SK-N-MC (cell line): ENCODE data around the gene ARID5B.

ENCODE experiments used
- DNase-seq: peaks from one replicate; pipeline ENCODE4 v3.0.0-alpha.2; 2011; ENCODE audit warnings: low read depth, low spot score
- H3K27ac ChIP-seq: fragments of 200-600 bp; sonication (generic); 2 replicates; pipeline ENCODE4 v1.5.1; 2016; ENCODE audit warnings: mixed run types
- H3K36me3 ChIP-seq: fragments of 200-600 bp; sonication (generic); 2 replicates; pipeline ENCODE4 v1.6.1; 2017; ENCODE audit warnings: antibody characterized with exemption, low read length, mixed read lengths; ENCODE audit not compliant: insufficient read depth
- H3K4me3 ChIP-seq: fragments of 200-600 bp; sonication (generic); 2 replicates; pipeline ENCODE4 v1.5.1; 2016
- H3K9ac ChIP-seq: fragments of 200-600 bp; sonication (generic); 2 replicates; pipeline ENCODE4 v1.8.0; 2017; ENCODE audit warnings: mixed run types, mixed read lengths; ENCODE audit not compliant: insufficient read length
- H3K9me3 ChIP-seq: fragments of 200-600 bp; sonication (generic); 2 replicates; pipeline ENCODE4 v1.6.1; 2017; ENCODE audit warnings: low read depth, mild to moderate bottlenecking, antibody characterized with exemption, low read length, moderate library complexity, mixed read lengths
- EZH2 ChIP-seq: fragments of 200-600 bp; sonication (generic); IDR thresholded peaks from one replicate; pipeline ENCODE4 v1.6.1; 2017; ENCODE audit warnings: antibody characterized with exemption
- FOXP2 ChIP-seq: optimal IDR thresholded peaks from 2 replicates; pipeline ENCODE3; 2011; ENCODE audit warnings: mild to moderate bottlenecking, moderate library complexity; ENCODE audit not compliant: insufficient read depth; ENCODE audit errors: extremely low read length, control extremely low read depth
- POLR2AphosphoS5 ChIP-seq: IDR thresholded peaks from 2 replicates; pipeline ENCODE4 v1.6.1; 2012; ENCODE audit warnings: mild to moderate bottlenecking, low read depth, low read length, borderline replicate concordance

The ARID5B gene

GRCh38 chr10:61899069-61899531 is 2.4 kb upstream of the ARID5B start:
- no peaks in the 10 kb centered on the region for H3K36me3 ChIP-seq
- H3K4me3 ChIP-seq = peak overlapping the region; percentile 92
- H3K9me3 ChIP-seq = no peaks in the 10 kb centered on the region
- peak; percentile 93 for DNase-seq
- H3K27ac ChIP-seq = peak overlapping the region; percentile 96
- no peak; the same call in 1 of the 2 replicates for TF ChIP-seq POLR2AphosphoS5
- TF ChIP-seq FOXP2 = no peak
- TF ChIP-seq EZH2 = no peak
- peak overlapping the region; percentile 57 for H3K9ac ChIP-seq

GRCh38 chr10:61899663-61899996 is 1.9 kb upstream of the ARID5B start:
- TF ChIP-seq EZH2 = no peak
- TF ChIP-seq FOXP2 = no peak
- TF ChIP-seq POLR2AphosphoS5 = no peak
- Histone ChIP-seq H3K9me3 (no peaks in the 10 kb centered on the region), H3K36me3 (no peaks in the 10 kb centered on the region), H3K4me3 (peak overlapping the region; percentile 92), H3K9ac (peak overlapping the region; percentile 57), H3K27ac (peak overlapping the region; percentile 96)
- no peak for DNase-seq

- Histone ChIP-seq H3K4me3 (peak overlapping the region; percentile 92), H3K36me3 (no peaks in the 10 kb centered on the region), H3K9me3 (no peaks in the 10 kb centered on the region), H3K27ac (peak overlapping the region; percentile 96), H3K9ac (peak overlapping the region; percentile 57)
- TF ChIP-seq POLR2AphosphoS5 = no peak
- TF ChIP-seq EZH2 = no peak
- no peak for TF ChIP-seq FOXP2
- DNase-seq = no peak
Measured at GRCh38 chr10:61899997-61900828, 1.3 kb upstream of the ARID5B start.

GRCh38 chr10:61901829-61902444 is 438 bp downstream of the ARID5B start:
- Histone ChIP-seq H3K9me3 (no peaks in the 10 kb centered on the region), H3K9ac (peak overlapping the region; percentile 69), H3K4me3 (peak overlapping the region; percentile 92), H3K27ac (peak overlapping the region; percentile 81; the same call in 1 of the 2 replicates), H3K36me3 (no peaks in the 10 kb centered on the region)
- TF ChIP-seq POLR2AphosphoS5 = no peak
- no peak for DNase-seq

- Histone ChIP-seq H3K9ac (peak overlapping the region; percentile 69), H3K4me3 (peak overlapping the region; percentile 92), H3K36me3 (no peaks in the 10 kb centered on the region), H3K27ac (peak overlapping the region; percentile 81; the same call in 1 of the 2 replicates), H3K9me3 (no peaks in the 10 kb centered on the region)
- no peak for TF ChIP-seq EZH2
- TF ChIP-seq FOXP2 = no peak
- no peak for TF ChIP-seq POLR2AphosphoS5
- no peak for DNase-seq
Measured at GRCh38 chr10:61902445-61903220, 1.1 kb downstream of the ARID5B start.

- Histone ChIP-seq H3K4me3 (peak overlapping the region; percentile 92), H3K9me3 (no peaks in the 10 kb centered on the region), H3K9ac (peak overlapping the region; percentile 71), H3K36me3 (no peaks in the 10 kb centered on the region), H3K27ac (peak overlapping the region; percentile 73)
- 0 out of 2 replicates have a peak, but pooled peaks have one; percentile 17 for TF ChIP-seq POLR2AphosphoS5
- no peak for TF ChIP-seq FOXP2
- no peak for DNase-seq
Measured at GRCh38 chr10:61903221-61903927, 1.9 kb downstream of the ARID5B start.

- no peaks in the 10 kb centered on the region for H3K9me3 ChIP-seq
- no peak for TF ChIP-seq EZH2
- no peak for TF ChIP-seq FOXP2
- no peak for TF ChIP-seq POLR2AphosphoS5
- peak overlapping the region; percentile 31; the same call in 1 of the 2 replicates for H3K27ac ChIP-seq
- no peak overlapping the region for H3K9ac ChIP-seq
- no peak for DNase-seq
- no peaks in the 10 kb centered on the region for H3K36me3 ChIP-seq
- peak overlapping the region; percentile 92 for H3K4me3 ChIP-seq
Measured at GRCh38 chr10:61903928-61904344, 2.4 kb downstream of the ARID5B start.
